Stimulated activated CD4-positive, alpha-beta T cell treated with anti-CD3 and anti-CD28 coated beads, TNF-alpha, amount 100 ng/mL, for 1 hour (primary cell): ENCODE measurements around the gene ERMARD.
"Not testable (repeated sequence)": the region's sequence is repeated elsewhere in the genome, so short reads cannot be mapped to it uniquely, and the experiment has no call there.

Experiments
- DNase-seq, 3 donors: peaks; one replicate each; pipeline ENCODE4 v3.0.0-alpha.2; 2020; ENCODE audit warnings: low read depth in 3 of 3, low spot score in 1 of 3

The ERMARD gene

DNA sequence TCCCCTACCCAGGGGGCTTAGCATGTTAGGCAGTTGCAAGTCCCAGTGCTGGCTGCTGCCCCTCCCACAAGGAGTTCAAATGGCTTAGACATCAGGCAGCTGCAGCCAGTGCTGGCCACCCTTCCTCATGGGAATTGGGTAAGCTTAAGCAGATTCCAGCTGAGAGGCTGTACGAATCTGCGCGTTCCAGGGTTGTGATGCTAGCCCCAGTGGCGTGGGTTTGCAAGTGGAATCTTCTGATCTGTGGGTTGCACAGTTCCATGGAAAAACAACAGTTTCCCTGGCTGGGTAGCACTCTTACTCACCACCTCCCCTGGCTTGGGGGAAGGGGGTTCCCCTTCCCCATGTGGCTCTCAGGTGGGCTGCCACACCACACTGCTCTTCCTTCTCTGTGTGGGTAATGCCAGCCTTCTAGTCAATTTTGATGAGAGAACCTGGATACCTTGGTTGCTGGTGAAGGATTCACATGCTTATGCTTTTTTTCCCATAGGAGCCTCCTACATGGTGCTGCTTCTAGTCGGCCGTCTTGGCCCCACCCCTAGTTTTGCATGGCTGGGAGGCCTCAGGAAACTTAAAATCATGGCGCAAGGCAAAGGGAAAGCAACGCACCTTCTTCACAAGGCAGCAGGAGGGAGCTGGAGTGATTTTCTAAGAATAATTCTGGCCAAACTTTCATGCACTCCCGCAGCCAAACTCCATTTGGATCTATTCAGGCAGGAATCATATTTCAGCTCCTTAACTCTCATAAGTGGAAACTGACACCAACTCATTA lies 13.0 kb upstream of the ERMARD start:
- no peak for DNase-seq

DNA sequence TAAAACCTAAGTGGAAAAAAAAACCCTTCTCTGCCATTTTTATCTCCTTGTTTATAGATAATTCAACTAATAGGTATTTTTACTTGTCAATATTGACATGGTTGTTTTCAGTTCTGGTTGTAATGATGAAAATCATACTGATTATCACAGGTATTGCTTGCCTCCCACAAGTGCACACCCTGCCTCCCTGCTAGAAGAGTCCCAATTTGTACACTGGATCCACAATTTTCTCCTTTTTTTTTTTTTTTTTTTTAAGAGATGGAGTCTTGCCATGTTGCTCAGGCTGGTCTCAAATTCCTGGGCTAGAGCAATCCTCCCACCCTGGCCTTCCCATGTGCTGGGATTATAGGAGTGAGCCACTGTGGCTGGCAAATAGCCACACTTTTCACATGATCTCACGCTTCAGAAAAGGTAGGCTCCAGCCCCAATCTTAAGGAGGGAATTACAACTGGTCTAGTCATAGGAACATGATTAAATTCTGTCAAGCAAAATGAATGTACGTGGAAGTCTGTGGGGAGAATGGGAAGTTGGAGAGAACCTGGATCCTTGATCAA lies 12.4 kb upstream of the ERMARD start:
- no peak for DNase-seq

DNA sequence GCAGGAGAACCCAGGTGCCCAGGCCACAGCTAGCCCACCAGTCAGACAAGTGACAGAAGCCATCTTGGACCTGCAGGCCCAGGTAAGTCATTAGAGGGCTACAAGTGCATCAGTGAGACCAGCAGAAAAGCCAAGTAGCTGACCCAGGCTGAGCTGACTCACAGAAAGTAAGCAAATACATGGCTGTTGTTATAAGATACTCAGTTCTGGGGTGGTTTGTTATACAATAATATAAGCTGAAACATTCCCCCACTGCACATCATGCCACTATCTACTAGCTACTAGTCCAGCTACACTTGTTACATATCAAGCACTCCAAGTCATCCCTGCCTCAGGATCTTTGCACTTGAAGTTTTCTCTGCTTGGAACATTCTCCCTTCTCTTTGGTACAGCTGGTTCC lies 10.1 kb upstream of the ERMARD start:
- no peak for DNase-seq

- DNase-seq: no peak
Observed at GRCh38 chr6:169745405-169745804, 6.0 kb upstream of the ERMARD start.

DNA sequence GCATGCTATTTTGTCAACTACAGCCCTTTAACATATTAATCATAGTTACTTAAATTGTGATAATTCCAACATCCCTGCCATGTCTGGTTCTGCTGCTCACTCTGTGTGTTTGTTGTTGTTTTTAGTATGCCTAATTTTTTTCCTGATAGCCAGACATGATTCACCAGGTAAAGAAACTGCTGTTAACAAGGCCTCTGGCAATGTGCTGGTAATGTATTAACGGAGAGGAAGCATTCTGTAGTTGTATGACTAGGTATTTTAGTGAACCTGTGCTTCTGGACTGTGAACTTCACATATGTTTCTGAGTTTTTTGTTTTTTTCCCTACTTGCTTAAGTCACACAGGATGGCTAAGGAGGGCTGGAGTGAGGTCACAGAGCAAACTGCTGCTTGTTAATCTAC lies 4.9 kb upstream of the ERMARD start:
- no peak for DNase-seq

- DNase-seq: peak in 1 of 3 donors; percentile 3
Observed at GRCh38 chr6:169752074-169752623, 727 bp downstream of the ERMARD start.

DNA sequence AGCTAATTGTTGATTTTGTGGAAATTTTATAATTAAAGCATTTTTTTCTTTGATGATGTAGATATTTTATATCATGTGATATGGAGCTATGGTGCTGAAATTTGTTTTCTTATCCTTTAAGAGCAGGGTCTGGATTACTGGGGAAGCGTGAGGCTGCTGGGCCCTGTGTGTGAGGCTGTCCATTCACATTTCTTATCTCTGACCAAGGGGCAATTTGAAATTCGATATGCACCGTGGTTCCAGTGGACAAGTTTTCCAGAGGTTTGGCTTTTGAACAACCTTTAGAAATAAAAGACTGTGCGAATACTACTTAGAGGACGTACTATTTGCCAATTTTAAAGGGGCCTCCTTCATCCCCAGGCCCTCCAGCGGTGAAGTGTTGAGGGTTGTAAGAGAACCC lies 3.7 kb downstream of the ERMARD start:
- no peak for DNase-seq

GRCh38 chr6:169763308-169763707 lies 11.9 kb downstream of the ERMARD start:
- DNase-seq: no peak

DNA sequence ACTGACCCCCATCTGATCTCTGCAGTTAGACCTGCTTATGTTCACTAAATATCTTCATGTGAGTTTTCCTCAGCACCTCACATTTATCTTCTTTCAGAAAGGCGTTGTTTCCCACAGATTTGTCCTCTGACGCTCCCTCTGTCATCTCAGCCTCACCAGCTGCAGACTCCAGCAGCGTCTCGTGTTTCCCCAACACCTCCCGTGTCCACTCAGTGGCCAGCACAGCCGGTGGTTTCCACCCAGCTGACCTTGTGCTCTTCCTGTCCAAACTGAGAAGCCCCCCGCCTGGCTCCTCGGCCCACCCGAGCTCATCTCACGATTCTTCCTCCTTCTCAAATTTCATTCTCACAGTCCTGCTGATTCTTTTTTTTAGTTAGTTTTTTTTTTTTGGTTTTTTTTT lies 12.5 kb downstream of the ERMARD start:
- DNase-seq: no peak

- not testable (repeated sequence) for DNase-seq
Observed at GRCh38 chr6:169765789-169766188, 14.4 kb downstream of the ERMARD start.

GRCh38 chr6:169766232-169766631 lies 14.8 kb downstream of the ERMARD start:
- DNase-seq: no peak

- no peak for DNase-seq
Observed at GRCh38 chr6:169766921-169767736, 15.7 kb downstream of the ERMARD start.

DNA sequence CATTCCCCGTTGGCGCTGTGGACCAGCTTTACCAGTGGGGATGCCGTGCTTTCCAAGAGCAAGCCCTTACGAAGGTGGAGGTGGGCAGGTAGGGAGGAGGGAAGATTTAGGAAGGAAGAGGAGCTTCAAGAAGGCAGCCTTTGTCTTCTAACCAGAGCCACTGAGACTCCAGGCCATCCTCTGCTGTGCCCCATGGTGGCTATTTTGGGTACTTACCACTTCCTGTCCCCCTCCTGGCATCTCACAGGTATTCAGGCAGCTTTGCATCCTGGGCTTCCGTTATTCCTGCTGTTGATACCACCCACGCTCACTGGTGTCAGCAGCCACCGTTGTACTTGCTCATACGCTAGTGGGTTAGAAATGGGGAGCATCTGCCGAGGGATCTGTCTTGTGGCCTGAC lies 22.9 kb downstream of the ERMARD start:
- no peak for DNase-seq

DNA sequence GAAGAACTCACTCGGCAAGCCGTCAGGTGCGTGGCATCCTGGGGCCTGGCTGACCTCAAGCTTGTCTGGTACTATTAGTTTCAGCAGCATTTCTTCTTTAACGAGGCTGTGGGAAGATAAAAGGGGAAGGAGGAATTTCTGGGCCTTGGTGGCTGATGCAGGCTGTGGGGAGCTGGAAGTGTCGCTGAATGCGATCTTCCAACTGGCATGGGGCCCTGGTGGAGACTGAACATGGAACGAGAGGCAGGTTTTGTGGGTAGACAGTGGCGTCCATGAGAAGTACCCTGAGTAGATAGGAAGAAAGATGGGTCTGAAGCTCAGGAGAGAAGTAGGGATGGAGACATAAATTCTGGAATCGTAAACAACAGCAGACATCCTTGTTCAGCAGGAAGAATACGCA lies 23.9 kb downstream of the ERMARD start:
- no peak for DNase-seq

- no peak for DNase-seq
Observed at GRCh38 chr6:169776379-169776778, 25.0 kb downstream of the ERMARD start.

- no peak for DNase-seq
Observed at GRCh38 chr6:169777896-169778295, 26.5 kb downstream of the ERMARD start.

DNA sequence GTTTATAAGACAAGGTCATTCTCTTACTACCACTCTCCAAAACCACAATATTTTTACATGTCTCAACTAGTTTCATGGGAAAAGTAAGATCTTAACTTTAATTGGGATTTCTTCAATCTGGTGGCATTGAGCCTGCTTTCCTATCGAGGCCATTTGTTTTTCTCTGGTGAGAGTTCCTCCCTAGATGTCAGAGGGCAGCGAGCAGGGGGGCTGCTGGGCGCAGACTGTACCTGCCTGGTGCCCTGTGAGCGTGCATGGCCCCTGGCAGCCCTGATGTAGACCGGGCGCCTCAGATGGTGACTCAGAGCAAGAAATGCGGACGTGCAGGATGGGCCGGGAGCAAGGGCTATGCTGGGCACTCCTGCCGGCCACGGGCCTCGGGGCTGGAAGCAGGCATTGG lies 27.2 kb downstream of the ERMARD start:
- no peak for DNase-seq

GRCh38 chr6:169779092-169779815 lies 27.8 kb downstream of the ERMARD start:
- no peak for DNase-seq

DNA sequence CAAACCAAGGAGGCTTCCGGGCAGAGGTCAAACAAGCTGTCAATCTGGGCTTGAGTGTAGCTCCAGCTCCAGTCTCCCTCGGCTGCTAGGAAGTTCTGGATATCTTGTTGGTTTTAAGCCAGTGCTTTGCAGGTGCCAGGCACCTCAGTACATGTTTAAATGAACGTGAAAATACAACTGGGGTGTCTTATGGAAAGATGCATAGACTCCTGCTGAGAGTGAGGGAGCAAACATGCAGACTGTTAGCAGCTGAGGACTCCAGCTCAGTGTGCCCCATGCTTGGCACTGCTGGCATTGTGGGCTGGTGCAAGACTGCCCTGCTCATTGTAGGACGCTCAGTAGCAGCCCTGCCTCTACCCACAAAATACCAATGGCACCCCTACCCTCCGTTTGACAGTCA lies 28.5 kb downstream of the ERMARD start:
- no peak for DNase-seq

GRCh38 chr6:169780571-169781091 lies 29.2 kb downstream of the ERMARD start:
- no peak for DNase-seq

- DNase-seq: no peak
Observed at GRCh38 chr6:169782966-169783365, 31.5 kb downstream of the ERMARD start.
